Choroid plexus epithelial cell (primary cell): ENCODE data around the gene SOX6.
A peak's percentile ranks its signal among the peaks of the same experiment; 100 is the strongest.

Experiments used
- DNase-seq: peaks from one replicate; pipeline ENCODE4 v3.0.0-alpha.2; 2010; ENCODE audit warnings: low read depth
- H3K4me3 ChIP-seq: 2 replicates; pipeline ENCODE4 v1.5.1; 2011; ENCODE audit warnings: low read depth, mild to moderate bottlenecking, control low read depth, low read length, moderate library complexity
- CTCF ChIP-seq: conservative IDR thresholded peaks from 2 replicates; pipeline ENCODE4 v1.5.1; 2011; ENCODE audit warnings: low read depth, mild to moderate bottlenecking, control low read depth, inconsistent platforms, low read length, moderate library complexity

The SOX6 gene

GRCh38 chr11:16001044-16001568 lies 355.2 kb downstream of the SOX6 start:
- TF ChIP-seq CTCF, result no peak
- H3K4me3 ChIP-seq, result no peak overlapping the region
- DNase-seq, result no peak

GRCh38 chr11:16000065-16000464 lies 356.3 kb downstream of the SOX6 start:
- DNase-seq, result peak; percentile 77
- H3K4me3 ChIP-seq, result no peak overlapping the region
- no peak for TF ChIP-seq CTCF

- DNase-seq, result no peak
- TF ChIP-seq CTCF, result no peak
- H3K4me3 ChIP-seq, result no peak overlapping the region
Measured at GRCh38 chr11:15993345-15993744, 363.0 kb downstream of the SOX6 start.

- TF ChIP-seq CTCF, result no peak
- no peak overlapping the region for H3K4me3 ChIP-seq
- DNase-seq, result no peak
Measured at GRCh38 chr11:15991215-15991614, 365.1 kb downstream of the SOX6 start.

GRCh38 chr11:15989685-15990084 lies 366.7 kb downstream of the SOX6 start:
- TF ChIP-seq CTCF, result no peak
- no peak for DNase-seq
- H3K4me3 ChIP-seq, result no peak overlapping the region

- H3K4me3 ChIP-seq, result no peak overlapping the region
- TF ChIP-seq CTCF, result peak; percentile 39
- DNase-seq, result peak; percentile 40
Measured at GRCh38 chr11:15988693-15989231, 367.6 kb downstream of the SOX6 start.

- no peak overlapping the region for H3K4me3 ChIP-seq
- DNase-seq, result no peak
- TF ChIP-seq CTCF, result no peak
Measured at GRCh38 chr11:15988016-15988550, 368.3 kb downstream of the SOX6 start.
